COLO668 (cell line): Measurements from ENCODE around the gene CGNL1.
A peak's percentile ranks its signal among the peaks of the same experiment; 100 is the strongest.

ENCODE experiments used
- DNase-seq: peaks from one replicate; lab custom pipeline; 2025; ENCODE audit not compliant: unreplicated experiment; lab: John Stamatoyannopoulos, UW

Gene CGNL1

DNA sequence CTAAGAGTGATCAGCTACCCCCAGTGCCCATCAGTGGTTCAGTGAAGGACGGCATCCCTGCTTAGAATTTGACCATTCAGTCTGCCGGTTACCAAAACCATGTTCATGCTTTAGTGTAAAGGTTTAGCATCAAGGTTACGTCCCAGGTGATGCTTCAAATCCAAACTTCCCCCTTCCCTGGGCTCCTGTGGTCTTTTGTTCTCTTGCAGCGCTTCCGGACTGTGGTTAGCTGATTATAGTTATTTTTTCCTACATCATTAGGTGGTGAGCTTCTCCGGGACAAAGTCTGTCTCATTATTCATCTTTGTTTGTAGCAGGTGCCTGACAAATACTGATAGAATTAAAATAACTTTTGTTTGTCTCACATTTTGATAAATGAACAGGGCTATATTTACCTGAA lies 187.1 kb downstream of the CGNL1 start:
- no peak for DNase-seq

DNA sequence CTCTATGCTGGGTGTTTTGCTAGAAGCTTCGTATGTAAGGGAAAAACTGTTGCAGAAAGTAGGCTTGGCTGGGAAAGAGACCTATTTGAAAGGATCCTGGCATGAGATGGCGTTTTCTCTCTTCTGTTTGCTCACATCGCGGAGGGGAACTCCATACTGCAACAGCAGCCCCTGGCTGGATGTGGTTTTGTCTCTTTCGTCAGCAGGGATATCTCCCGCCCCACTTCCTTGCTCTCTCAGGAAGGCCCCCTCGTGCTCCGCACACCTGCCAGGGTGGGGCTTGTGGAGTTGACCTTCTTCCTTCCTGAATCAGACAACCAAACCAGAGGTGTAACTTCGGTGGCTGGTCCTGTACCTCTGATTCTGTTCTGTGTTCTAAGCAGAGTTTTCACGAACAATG lies 189.0 kb downstream of the CGNL1 start:
- DNase-seq, result peak; percentile 77

GRCh38 chr15:57566834-57567233 lies 190.5 kb downstream of the CGNL1 start:
- no peak for DNase-seq

GRCh38 chr15:57567891-57568290 lies 191.6 kb downstream of the CGNL1 start:
- no peak for DNase-seq

DNA sequence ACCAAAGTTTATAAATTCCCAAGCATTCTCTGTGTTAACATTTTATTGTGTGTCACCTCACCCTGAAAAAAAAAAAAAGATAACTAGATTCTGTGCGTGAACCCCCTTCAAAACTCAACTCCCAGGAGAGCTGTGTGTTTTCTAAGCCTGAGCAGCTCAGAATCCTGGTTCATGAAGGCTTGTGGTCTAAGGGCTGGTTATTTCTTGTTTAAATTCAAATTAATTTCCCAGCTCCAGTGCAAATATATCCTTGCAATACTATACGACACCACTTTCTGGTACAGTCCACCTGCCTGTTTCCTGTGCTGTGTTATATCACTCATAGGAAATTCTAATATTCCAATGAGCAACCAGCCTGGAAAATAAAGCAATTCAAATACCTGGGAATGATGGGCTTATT lies 192.0 kb downstream of the CGNL1 start:
- no peak for DNase-seq

GRCh38 chr15:57570340-57570739 lies 194.0 kb downstream of the CGNL1 start:
- DNase-seq, result no peak

GRCh38 chr15:57570994-57571393 lies 194.7 kb downstream of the CGNL1 start:
- DNase-seq, result no peak

GRCh38 chr15:57571725-57572124 lies 195.4 kb downstream of the CGNL1 start:
- no peak for DNase-seq

- no peak for DNase-seq
Measured at GRCh38 chr15:57572468-57572867, 196.2 kb downstream of the CGNL1 start.

DNA sequence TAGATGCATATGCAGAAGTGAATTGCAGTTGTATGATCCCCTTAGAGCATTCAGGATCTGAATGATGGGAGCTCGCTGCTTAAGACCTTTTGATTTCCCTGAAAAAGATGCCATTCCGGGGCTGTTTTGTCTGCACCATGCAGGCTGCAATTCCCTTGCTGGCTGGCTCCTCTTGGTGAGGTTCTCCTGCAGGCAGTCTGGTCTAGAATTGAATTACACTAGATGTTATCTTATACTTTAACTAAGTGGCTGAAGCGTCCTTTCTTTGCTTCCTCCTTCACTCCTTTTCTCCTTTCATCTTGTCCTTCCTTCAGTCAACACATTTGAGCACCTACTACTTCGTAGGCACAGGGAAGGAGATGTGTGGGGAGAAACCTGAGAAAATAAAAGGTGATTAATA lies 196.8 kb downstream of the CGNL1 start:
- no peak for DNase-seq

- DNase-seq, result no peak
Measured at GRCh38 chr15:57575363-57575762, 199.1 kb downstream of the CGNL1 start.

- DNase-seq, result no peak
Measured at GRCh38 chr15:57578288-57578900, 202.1 kb downstream of the CGNL1 start.

GRCh38 chr15:57580428-57580827 lies 204.1 kb downstream of the CGNL1 start:
- no peak for DNase-seq

DNA sequence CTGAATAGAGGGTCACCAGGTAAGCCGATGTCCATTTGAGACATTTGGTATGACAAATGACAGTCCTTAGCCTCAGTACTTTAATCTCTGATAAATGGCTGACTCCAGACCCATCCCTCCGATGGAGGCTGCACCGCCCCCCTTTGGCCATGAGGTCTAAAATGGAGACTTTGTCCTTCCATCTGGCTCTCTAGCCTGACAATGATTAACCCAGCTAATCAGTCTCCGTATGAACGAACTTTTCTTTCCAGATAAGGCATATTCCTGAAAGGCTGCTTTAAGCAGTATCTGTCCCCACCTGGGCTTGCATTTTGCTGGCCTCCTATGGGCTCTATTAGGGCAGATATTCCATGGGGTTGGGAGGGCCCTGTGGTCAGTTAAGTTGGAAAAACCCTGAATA lies 204.6 kb downstream of the CGNL1 start:
- DNase-seq, result no peak

- no peak for DNase-seq
Measured at GRCh38 chr15:57582090-57582489, 205.8 kb downstream of the CGNL1 start.

GRCh38 chr15:57583282-57583681 lies 207.0 kb downstream of the CGNL1 start:
- no peak for DNase-seq

GRCh38 chr15:57583720-57584119 lies 207.4 kb downstream of the CGNL1 start:
- DNase-seq, result no peak

DNA sequence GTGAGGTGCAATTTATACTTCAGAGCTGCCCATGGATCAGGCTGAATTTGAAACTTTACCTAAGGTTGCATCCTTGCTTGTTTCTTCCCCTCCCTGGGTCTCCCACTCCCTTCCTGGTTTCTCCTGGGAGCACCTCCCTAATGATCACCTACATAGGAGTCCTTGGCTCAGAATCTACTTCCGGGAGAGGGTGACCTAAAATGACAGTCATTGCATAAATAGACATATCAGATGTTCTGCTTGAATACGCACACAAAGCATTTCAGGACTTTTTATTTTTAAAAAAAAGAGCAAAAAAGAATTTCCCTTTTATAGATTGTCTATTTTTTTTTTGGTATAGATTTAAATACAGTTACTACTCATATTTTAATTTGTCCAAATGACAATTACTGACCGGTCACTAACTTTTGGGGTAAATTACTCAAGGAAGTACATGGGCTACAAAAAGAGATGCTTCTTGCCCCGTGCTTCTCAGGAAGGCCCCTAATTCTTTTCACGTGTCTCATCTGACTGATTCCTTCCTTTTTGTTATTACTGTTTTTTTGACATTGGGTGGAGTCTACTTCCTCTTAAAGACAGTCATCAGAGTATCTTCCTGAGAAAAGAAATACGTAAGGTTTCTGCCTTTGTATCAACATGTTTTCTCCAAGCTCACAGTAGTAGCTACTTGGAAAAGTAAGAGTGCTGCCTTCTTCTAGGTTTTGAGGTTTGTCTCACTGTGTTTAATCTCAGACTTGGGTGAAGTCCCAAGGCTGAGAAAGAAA lies 210.5 kb downstream of the CGNL1 start:
- no peak for DNase-seq

DNA sequence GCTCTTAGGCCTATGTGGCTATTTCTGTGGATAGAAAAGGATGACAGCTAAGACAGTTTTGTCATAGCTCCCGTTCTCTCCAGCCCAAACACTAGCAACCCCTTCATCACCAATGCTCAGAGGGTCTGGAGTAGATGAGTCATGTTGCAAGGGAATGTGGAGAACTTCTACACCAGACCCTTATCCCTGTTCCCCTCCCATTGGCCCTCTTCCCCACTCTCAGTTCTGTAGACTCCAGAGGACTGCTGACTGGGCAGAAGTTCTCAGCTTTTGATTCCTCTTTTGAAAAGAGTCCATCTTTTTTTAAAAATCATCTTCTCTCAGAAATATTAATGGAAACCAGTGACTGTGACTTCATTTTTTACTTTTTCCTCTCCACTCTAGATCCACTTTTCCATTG lies 213.0 kb downstream of the CGNL1 start:
- DNase-seq, result no peak

- DNase-seq, result no peak
Measured at GRCh38 chr15:57589754-57590153, 213.4 kb downstream of the CGNL1 start.

DNA sequence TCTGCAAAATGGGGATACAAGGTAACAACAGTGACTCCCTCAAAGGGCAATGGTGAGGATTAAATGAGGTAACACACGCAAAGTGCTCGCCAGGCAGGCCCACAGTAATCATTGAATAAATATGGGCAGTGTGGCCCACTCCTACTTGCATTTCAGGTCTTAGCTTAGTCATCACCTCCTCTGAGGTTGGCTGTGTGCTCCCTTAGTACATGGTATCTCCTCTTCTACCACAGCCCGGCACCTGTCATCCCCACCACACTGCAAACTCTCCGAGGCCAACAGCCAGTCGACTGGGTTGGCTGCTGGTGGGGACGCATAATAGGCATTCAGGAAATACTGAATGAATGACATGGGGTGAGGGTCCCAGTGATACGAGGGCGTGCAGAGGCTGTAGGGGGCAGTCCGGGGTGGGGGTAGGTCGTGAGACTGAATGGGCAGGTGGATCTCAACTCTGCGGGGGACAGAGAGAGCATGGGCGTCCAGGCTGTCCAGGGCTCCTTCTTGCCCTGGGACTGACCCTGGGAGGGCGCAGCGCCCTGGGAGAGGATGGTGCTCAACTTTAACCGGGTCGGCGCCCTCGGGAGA lies 215.0 kb downstream of the CGNL1 start:
- no peak for DNase-seq

DNA sequence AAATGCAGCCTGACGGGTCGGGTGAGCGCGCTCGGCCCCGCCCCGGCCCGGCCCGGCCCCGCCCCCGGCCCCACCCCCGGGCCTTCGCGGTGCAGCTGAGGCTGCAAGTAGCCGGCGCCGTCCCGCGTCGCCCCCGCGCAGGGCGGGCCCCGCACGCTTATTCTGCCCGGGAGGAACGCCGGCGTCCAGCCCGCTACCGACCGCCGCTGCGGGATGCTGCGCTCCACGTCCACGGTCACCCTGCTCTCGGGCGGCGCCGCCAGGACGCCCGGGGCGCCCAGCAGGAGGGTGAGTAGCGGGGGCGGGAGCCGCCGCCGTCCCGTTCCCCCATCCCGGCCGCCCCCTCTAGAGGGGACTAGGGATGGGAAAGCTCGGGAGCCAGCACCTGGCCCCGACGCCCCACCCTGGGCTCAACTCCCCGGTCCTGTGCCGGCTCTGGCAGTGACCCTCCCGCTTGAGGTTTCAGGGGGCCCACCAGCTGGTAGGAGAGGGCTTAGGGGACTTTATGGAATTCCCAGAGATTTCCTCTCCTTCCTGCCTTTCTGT lies 215.6 kb downstream of the CGNL1 start, which contains the start of gene MYZAP:
Gene MYZAP, plus strand, starts transcription at position 83 of the 546 bp plus-strand sequence. Its CDS starts 131 bp downstream, at position 214.
- peak; percentile 40 for DNase-seq
